K562 (cell line): ENCODE results near the gene CYP21A2. TPM values are rescaled to one million over a fixed set of nuclear protein-coding genes. Genes with fewer than 3 reads are reported as not detected.
"Not testable (repeated sequence)": the region's sequence is repeated elsewhere in the genome, so short reads cannot be mapped to it uniquely, and the experiment has no call there.

Source experiments
- ATAC-seq: fragments of 200-7000 bp; cut with Tn5 transposase; 3 replicates; pipeline ENCODE4 v1.9.1; 2020; ENCODE audit warnings: moderate library complexity
- BruUV-seq: library from RNA; stranded (reverse); fragments of 400-500 nt; replicated peaks from 2 replicates; lab custom pipeline; 2021; lab: Mats Ljungman, UMichigan
- CTCF ChIA-PET: fragments of 300-600 bp; formaldehyde crosslinking; extraction: SDS; loops from one replicate; lab custom pipeline; 2021; ENCODE audit warnings: low intra/inter-chr PET ratio; lab: Yijun Ruan, JAX
- POLR2A ChIA-PET: fragments of 300-600, 350-650 bp; sonication (Branson Sonifier 250); formaldehyde crosslinking; extraction: SDS; loops from one replicate; lab custom pipeline; 2021; ENCODE audit warnings: antibody characterized with exemption, inconsistent platforms; lab: Yijun Ruan, JAX
- DNase-seq, 4 experiments: peaks; one replicate each; pipeline versions ENCODE4 v3.0.0 to v3.0.0-alpha.2; 2011 to 2018; ENCODE audit warnings: low spot score in 3 of 4, mixed read lengths in 3 of 4; ENCODE audit errors: extremely low read depth in 1 of 4
- FAIRE-seq: peaks from 2 replicates; lab custom pipeline; 2011; peaks lifted over from hg19 to GRCh38; lab: Jason Lieb, UNC
- H2AFZ ChIP-seq: 2 replicates; pipeline ENCODE4 v1.6.0; 2011; ENCODE audit warnings: low read depth, low read length, control low read depth, inconsistent platforms
- H3K27ac ChIP-seq: fragments of 200-600 bp; 3 replicates; pipeline ENCODE4 v1.8.0; 2011; ENCODE audit warnings: low read depth, mild to moderate bottlenecking, control low read depth, inconsistent platforms, low read length, moderate library complexity, mixed read lengths; ENCODE audit errors: extremely low read depth
- H3K27me3 ChIP-seq, 2 experiments: fragments of 300-600 bp in 1 of 2; 2 replicates in 1 of 2; 3 replicates in 1 of 2; pipeline versions ENCODE4 v1.6.0 to v1.8.0; 2011; ENCODE audit warnings: inconsistent platforms in 2 of 2, low read length in 2 of 2, mild to moderate bottlenecking in 1 of 2, mixed read lengths in 1 of 2, moderate library complexity in 1 of 2; ENCODE audit not compliant: control insufficient read depth in 2 of 2, insufficient read depth in 2 of 2
- H3K36me3 ChIP-seq: fragments of 300-600 bp; 3 replicates; pipeline ENCODE4 v1.8.0; 2011; ENCODE audit warnings: mild to moderate bottlenecking, low read length, inconsistent platforms; ENCODE audit not compliant: control insufficient read depth, insufficient read depth
- H3K4me1 ChIP-seq, 2 experiments: fragments of 200-600 bp in 1 of 2; replicated peaks in 1 of 2; 2 replicates in 1 of 2; 3 replicates in 1 of 2; pipeline versions ENCODE4 v1.5.1 to v1.8.0; 2011; ENCODE audit warnings: inconsistent platforms in 2 of 2, low read length in 2 of 2, mild to moderate bottlenecking in 1 of 2, mixed read lengths in 1 of 2, moderate library complexity in 1 of 2; ENCODE audit not compliant: control insufficient read depth in 2 of 2, insufficient read depth in 2 of 2
- H3K4me2 ChIP-seq: 2 replicates; pipeline ENCODE4 v1.6.1; 2011; ENCODE audit warnings: low read length, control low read depth, inconsistent platforms, mixed read lengths; ENCODE audit not compliant: insufficient read depth
- H3K4me3 ChIP-seq: fragments of 200-600 bp; sonication (generic), shearing (Covaris generic); 2 replicates; pipeline ENCODE4 v1.5.1; 2016; ENCODE audit warnings: control low read depth, inconsistent platforms
- H3K79me2 ChIP-seq: fragments of 200-600 bp; 3 replicates; pipeline ENCODE4 v1.8.0; 2011; ENCODE audit warnings: low read length, inconsistent platforms; ENCODE audit not compliant: control insufficient read depth, insufficient read depth
- H3K9ac ChIP-seq, 2 experiments: 2 replicates each; pipeline versions ENCODE4 v1.6.0 to v1.6.1; 2011; ENCODE audit warnings: low read depth in 2 of 2, low read length in 2 of 2, control low read depth in 1 of 2, inconsistent platforms in 1 of 2, mild to moderate bottlenecking in 1 of 2, mixed read lengths in 1 of 2; ENCODE audit not compliant: insufficient read depth in 1 of 2
- H3K9me1 ChIP-seq: one replicate; pipeline ENCODE4 v1.6.0; 2011; ENCODE audit warnings: inconsistent platforms, mild to moderate bottlenecking, low read length, moderate library complexity; ENCODE audit not compliant: control insufficient read depth, insufficient read depth
- H3K9me3 ChIP-seq: replicated peaks from 2 replicates; pipeline ENCODE4 v1.5.1; 2011; ENCODE audit warnings: low read depth, low read length, inconsistent platforms; ENCODE audit not compliant: control insufficient read depth, insufficient read depth
- H4K20me1 ChIP-seq: replicated peaks from 2 replicates; pipeline ENCODE4 v1.6.1; 2011; ENCODE audit warnings: low read length, inconsistent platforms, mixed read lengths; ENCODE audit not compliant: control insufficient read depth, insufficient read depth
- POLR2G ChIP-seq: fragments of 200-400 bp; formaldehyde crosslinking; IDR thresholded peaks from 2 replicates; pipeline ENCODE4 v1.6.1; 2017; ENCODE audit warnings: low read depth, mild to moderate bottlenecking, antibody characterized with exemption, low read length, moderate library complexity
- WGBS: fragments of 100-300 bp; shearing (Covaris generic); methylation state at CpG from one replicate; pipeline ENCODE4 v1.1.6; 2016; ENCODE audit warnings: low coverage, mixed read lengths; ENCODE audit not compliant: insufficient coverage; ENCODE audit errors: missing lambda C conversion rate; 5-methylcytosine and 5-hydroxymethylcytosine counted together
- in situ Hi-C: fragments of 300-500 bp; cut with MboI; formaldehyde crosslinking; loops from 4 replicates; pipeline ENCODE4 v1.15.0; 2018; ENCODE audit warnings: inconsistent platforms, mixed read lengths
- intact Hi-C: fragments of 100-400 bp; cut with micrococcal nuclease; formaldehyde crosslinking; loops from 2 replicates; pipeline ENCODE4 v1.14.2; 2022
- polyA plus RNA-seq, 8 experiments: library from polyadenylated mRNA; depleted of rRNA in 4 of 8; stranded (reverse) in 5 of 8; unstranded in 3 of 8; fragments of >200 nt; fragmentation: Nextera tagmentation in 2 of 8; fragmentation: Illumina TruSeq in 1 of 8; extraction: Ambion mirVana in 2 of 8; extraction: Trizol in 1 of 8; gene quantifications; 2 replicates each; pipeline versions ENCODE4 v1.2.1 to v1.2.3, GENCODE V29; 2011 to 2014; ENCODE audit warnings: inconsistent platforms in 1 of 8, missing spikeins in 1 of 8
- total RNA-seq, 7 experiments: library from RNA; depleted of rRNA in 6 of 7; stranded (reverse); fragments of >200 nt in 6 of 7; fragmentation: Illumina TruSeq in 2 of 7; extraction: Trizol in 2 of 7; gene quantifications; 2 replicates each; pipeline versions ENCODE4 v1.2.1 to v1.2.3, GENCODE V29; 2011 to 2021; ENCODE audit warnings: low replicate concordance in 1 of 7

CYP21A2 gene
- total and polyA plus RNA-seq, 9 of the 15 experiments (the other 6 are each of a cell fraction or from before 2014, with no cell fraction given): 0.03 to 1.4 (median 0.19) TPM

DNA sequence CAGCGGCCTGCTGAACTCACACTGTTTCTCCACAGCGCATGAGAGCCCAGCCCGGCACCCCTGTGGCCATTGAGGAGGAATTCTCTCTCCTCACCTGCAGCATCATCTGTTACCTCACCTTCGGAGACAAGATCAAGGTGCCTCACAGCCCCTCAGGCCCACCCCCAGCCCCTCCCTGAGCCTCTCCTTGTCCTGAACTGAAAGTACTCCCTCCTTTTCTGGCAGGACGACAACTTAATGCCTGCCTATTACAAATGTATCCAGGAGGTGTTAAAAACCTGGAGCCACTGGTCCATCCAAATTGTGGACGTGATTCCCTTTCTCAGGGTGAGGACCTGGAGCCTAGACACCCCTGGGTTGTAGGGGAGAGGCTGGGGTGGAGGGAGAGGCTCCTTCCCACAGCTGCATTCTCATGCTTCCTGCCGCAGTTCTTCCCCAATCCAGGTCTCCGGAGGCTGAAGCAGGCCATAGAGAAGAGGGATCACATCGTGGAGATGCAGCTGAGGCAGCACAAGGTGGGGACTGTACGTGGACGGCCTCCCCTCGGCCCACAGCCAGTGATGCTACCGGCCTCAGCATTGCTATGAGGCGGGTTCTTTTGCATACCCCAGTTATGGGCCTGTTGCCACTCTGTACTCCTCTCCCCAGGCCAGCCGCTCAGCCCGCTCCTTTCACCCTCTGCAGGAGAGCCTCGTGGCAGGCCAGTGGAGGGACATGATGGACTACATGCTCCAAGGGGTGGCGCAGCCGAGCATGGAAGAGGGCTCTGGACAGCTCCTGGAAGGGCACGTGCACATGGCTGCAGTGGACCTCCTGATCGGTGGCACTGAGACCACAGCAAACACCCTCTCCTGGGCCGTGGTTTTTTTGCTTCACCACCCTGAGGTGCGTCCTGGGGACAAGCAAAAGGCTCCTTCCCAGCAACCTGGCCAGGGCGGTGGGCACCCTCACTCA lies 1.4 kb downstream of the CYP21A2 start:
- H2AFZ ChIP-seq, H3K4me3 ChIP-seq, intact Hi-C loops, H4K20me1 ChIP-seq, ATAC-seq, H3K9me1 ChIP-seq, FAIRE-seq, DNase-seq, H3K79me2 ChIP-seq, H3K4me2 ChIP-seq, BruUV-seq, H3K9ac ChIP-seq, POLR2A ChIA-PET, H3K27ac ChIP-seq, CTCF ChIA-PET, H3K9me3 ChIP-seq, H3K27me3 ChIP-seq, H3K36me3 ChIP-seq: not testable (repeated sequence)
- in situ Hi-C loops: loop anchor here (5.0 to 10.0 kb wide), 2 partner anchors 32 to 85 kb away; partner anchors contain the start of genes NELFE and SKIC2
- peaks cover 0 to 24% of the 10 kb centered on the region in 2 experiments; a peak in 2 of 5 replicates for H3K4me1 ChIP-seq
- WGBS: 65% methylated on average over 17 of the region's 24 CpGs
- TF ChIP-seq POLR2G: peak; percentile 41; the same call in 1 of the 2 replicates

- 87% methylated on average over 3 of the region's 43 CpGs for WGBS
- H3K4me1 ChIP-seq: peaks cover 0 to 28% of the 10 kb centered on the region in 2 experiments; a peak in 2 of 5 replicates
- H4K20me1 ChIP-seq, BruUV-seq, intact Hi-C loops, ATAC-seq, H3K9me1 ChIP-seq, H3K9me3 ChIP-seq, CTCF ChIA-PET, POLR2A ChIA-PET, H3K27ac ChIP-seq, H3K4me3 ChIP-seq, FAIRE-seq, H3K79me2 ChIP-seq, DNase-seq, H3K27me3 ChIP-seq, H3K4me2 ChIP-seq, H2AFZ ChIP-seq, H3K36me3 ChIP-seq, H3K9ac ChIP-seq: not testable (repeated sequence)
- in situ Hi-C loops: loop anchor here (5.0 to 10.0 kb wide), 2 partner anchors 33 to 86 kb away; partner anchors contain the start of genes NELFE and SKIC2
Observed at GRCh38 chr6:32040299-32041049, 2.3 kb downstream of the CYP21A2 start.

DNA sequence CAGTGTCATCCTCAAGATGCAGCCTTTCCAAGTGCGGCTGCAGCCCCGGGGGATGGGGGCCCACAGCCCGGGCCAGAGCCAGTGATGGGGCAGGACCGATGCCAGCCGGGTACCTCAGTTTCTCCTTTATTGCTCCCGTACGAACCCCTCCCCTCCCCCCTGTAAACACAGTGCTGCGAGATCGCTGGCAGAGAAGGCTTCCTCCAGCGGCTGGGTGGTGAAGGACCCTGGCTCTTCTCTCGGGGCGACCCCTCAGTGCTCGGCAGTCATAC lies 2.8 kb downstream of the CYP21A2 start:
- H3K27me3 ChIP-seq, intact Hi-C loops, POLR2A ChIA-PET, H3K36me3 ChIP-seq, FAIRE-seq, H4K20me1 ChIP-seq, ATAC-seq, H3K27ac ChIP-seq, H3K9me1 ChIP-seq, CTCF ChIA-PET, H2AFZ ChIP-seq, H3K9me3 ChIP-seq, H3K79me2 ChIP-seq, H3K9ac ChIP-seq, DNase-seq, BruUV-seq, H3K4me3 ChIP-seq, H3K4me2 ChIP-seq: not testable (repeated sequence)
- WGBS: no CpG with 5 or more reads among the region's 13 CpGs
- in situ Hi-C loops: loop anchor here (5.0 to 10.0 kb wide), 2 partner anchors 34 to 86 kb away; partner anchors contain the start of genes NELFE and SKIC2
- H3K4me1 ChIP-seq: peaks cover 2 to 32% of the 10 kb centered on the region in 2 experiments
